ENCODE measurements around the gene SH3GL1. TPM values are rescaled to one million over a fixed set of nuclear protein-coding genes. Genes with fewer than 3 reads are reported as not detected.

The SH3GL1 gene
- total and polyA plus RNA-seq, 2 of the 4 experiments (the other 2 are of a cell fraction), result 28.1 to 138 TPM

DNA sequence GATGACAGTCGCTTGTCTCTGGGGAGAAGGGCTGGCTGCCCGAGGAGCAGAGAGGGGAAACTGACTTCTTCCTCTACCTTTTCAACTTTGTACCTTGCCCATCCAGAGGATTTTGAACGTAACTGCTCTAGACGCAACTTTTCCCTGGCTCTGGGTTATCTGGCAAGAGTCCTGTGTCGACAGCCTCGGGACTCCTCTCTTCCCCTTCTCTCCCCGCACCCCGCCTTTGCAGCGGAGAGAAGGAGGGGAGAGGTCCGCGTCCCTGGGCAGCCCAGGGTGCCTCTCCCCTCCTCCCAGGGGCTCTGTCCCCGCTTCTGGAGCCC, 574 bp downstream of the SH3GL1 start:
- BruUV-seq (replicated peaks), result no TSS peak
- Histone ChIP-seq H2BK5ac (ENCODE audit: low read depth, low read length, poor library complexity, severe bottlenecking) (peak overlapping the region; percentile 74), H3K4me3 (ENCODE audit: insufficient read depth, low read depth, low read length) (peak overlapping the region; percentile 94), H2AK5ac (ENCODE audit: low read depth, low read length) (peak overlapping the region; percentile 98), H3K27ac (ENCODE audit: insufficient read depth, low read length) (peak overlapping the region; percentile 90), H2BK20ac (ENCODE audit: low read depth, low read length) (peak overlapping the region; percentile 52; the same call in 1 of the 2 replicates), H4K91ac (ENCODE audit: insufficient read depth, low read depth, low read length) (peak overlapping the region; percentile 22), H3K36me3 (ENCODE audit: control insufficient read depth, insufficient read depth, low read length) (peaks cover 7% of the 10 kb centered on the region; the same call in 1 of the 2 replicates), H3K79me1 (ENCODE audit: low read depth in 1 of 2, low read length in 2 of 2) (peaks cover 12 to 60% of the 10 kb centered on the region in 2 experiments; a peak in 3 of 4 replicates), H3K9me3 (ENCODE audit: control insufficient read depth, insufficient read depth, low read length) (no peaks in the 10 kb centered on the region), H3K9me1 (ENCODE audit: insufficient read depth, low read length) (peaks cover 20% of the 10 kb centered on the region), H2AK9ac (replicated peaks; ENCODE audit: low read depth, low read length, poor library complexity) (peak overlapping the region; percentile 100), H3K9ac (ENCODE audit: low read depth, low read length) (peak overlapping the region; percentile 91), H3K18ac (ENCODE audit: low read depth, low read length) (peak overlapping the region; percentile 0; the same call in 1 of the 2 replicates), H3K14ac (replicated peaks; ENCODE audit: low read depth, low read length) (peak overlapping the region; percentile 99), H2BK120ac (ENCODE audit: low read depth, low read length) (peak overlapping the region; percentile 2; the same call in 1 of the 2 replicates), H2BK15ac (ENCODE audit: low read depth, low read length) (0 out of 3 replicates have a peak overlapping the region, but pooled peaks have one; percentile 23), H4K20me1 (ENCODE audit: insufficient read depth, low read length) (peaks cover 54% of the 10 kb centered on the region), H2AFZ (replicated peaks; ENCODE audit: low read length, poor library complexity) (peak overlapping the region; percentile 86), H3K4me1 (ENCODE audit: control insufficient read depth, insufficient read depth, low read length) (peaks cover 14% of the 10 kb centered on the region), H3K4ac (ENCODE audit: low read depth, low read length) (peak overlapping the region; percentile 92), H3K23ac (ENCODE audit: low read depth, low read length) (peak overlapping the region; percentile 100), H3K56ac (ENCODE audit: extremely low read depth, insufficient read depth, low read length) (peak overlapping the region; percentile 81), H4K8ac (ENCODE audit: low read depth in 2 of 2, low read length in 2 of 2) (peak overlapping the region in 1 of 2 experiments; percentile 70; a peak in 1 of 4 replicates), H3K27me3 (ENCODE audit: control insufficient read depth, insufficient read depth, low read length) (no peaks in the 10 kb centered on the region), H4K5ac (ENCODE audit: low read depth, low read length) (peak overlapping the region; percentile 0; the same call in 1 of the 2 replicates), H3K4me2 (ENCODE audit: low read depth, low read length) (peak overlapping the region; percentile 95)
- 0% methylated on average over 1 of the region's 12 CpGs; no CpG with 5 or more reads in 1 of the 2 experiments for WGBS, 2 experiments (ENCODE audit: extremely low coverage in 2 of 2, insufficient read length in 1 of 2)
- ChIA-PET POLR2A (ENCODE audit: unreplicated experiment) (no interaction called here), CTCF (interaction anchor here (0.6 to 0.8 kb wide), 3 partner anchors 9 to 188 kb away, joined by 7 to 10 read pairs (median 7); no protein-coding TSS in a partner anchor)
- in situ Hi-C loops (cut with MboI; ENCODE audit: low sequenced_read_pairs) (no loop called here), dilution Hi-C loops (cut with HindIII; ENCODE audit: low sequenced_read_pairs, unreplicated experiment) (no loop called here), intact Hi-C loops (cut with micrococcal nuclease) (loop anchor here (1.0 kb wide), 1 partner anchor 132 kb away; no protein-coding TSS in a partner anchor)
- ATAC-seq (ENCODE audit: low read depth) (peak; percentile 5), DNase-seq (no peak)
- TF ChIP-seq CHD1 (IDR thresholded peaks at IDR 0.05; ENCODE audit: low read depth, low read length) (0 out of 2 replicates have a peak, but pooled peaks have one; percentile 34), MAZ (IDR thresholded peaks at IDR 0.05; ENCODE audit: borderline replicate concordance, low read depth, low read length) (no peak), RAD21 (IDR thresholded peaks at IDR 0.05; ENCODE audit: low read length) (peak; percentile 2; the same call in 1 of the 2 replicates)

All from IMR-90 (cell line).